Ovary (tissue), 9 donors: ENCODE data around the gene ALX1. TPM values are rescaled to one million over a fixed set of nuclear protein-coding genes. Genes with fewer than 3 reads are reported as not detected.
A peak's percentile ranks its signal among the peaks of the same experiment; 100 is the strongest.

Experiments
- DNase-seq, 5 donors: peaks; one replicate each; pipeline ENCODE4 v3.0.0-alpha.2; 2019 to 2020
- H3K27ac ChIP-seq, 2 donors: fragments of 200-600 bp; one replicate each; pipeline versions ENCODE4 v1.5.1 to v1.8.0; 2019 to 2022
- H3K27me3 ChIP-seq: fragments of 200-600 bp; one replicate; pipeline ENCODE4 v1.8.0; 2022
- H3K36me3 ChIP-seq: fragments of 200-600 bp; sonication (generic); one replicate; pipeline ENCODE4 v1.5.1; 2019
- H3K4me1 ChIP-seq: one replicate; pipeline ENCODE4 v1.8.1; 2013; ENCODE audit warnings: mild to moderate bottlenecking, moderate library complexity; ENCODE audit not compliant: insufficient read depth
- H3K4me3 ChIP-seq: fragments of 200-600 bp; sonication (generic); one replicate; pipeline ENCODE4 v1.5.1; 2017
- H3K9me3 ChIP-seq, 2 donors: fragments of 200-600 bp in 1 of 2; sonication (generic) in 1 of 2; one replicate each; pipeline versions ENCODE4 v1.5.1 to v1.8.1; 2013 to 2019; ENCODE audit warnings: mild to moderate bottlenecking in 1 of 2, moderate library complexity in 1 of 2
- EP300 ChIP-seq: sonication (generic); formaldehyde crosslinking; IDR thresholded peaks from one replicate; pipeline ENCODE4 v1.6.1; 2017; ENCODE audit warnings: antibody characterized with exemption
- POLR2A ChIP-seq: fragments of 450-650 bp; IDR thresholded peaks from one replicate; pipeline ENCODE4 v1.6.1; 2017; ENCODE audit warnings: antibody characterized with exemption, mild to moderate bottlenecking, moderate library complexity
- WGBS, 3 donors: extraction: QIAGEN DNeasy Blood & Tissue Kit in 1 of 3; methylation state at CpG; one replicate each; pipeline versions ENCODE4 v1.1.5 to v1.1.7; 2013 to 2017; 5-methylcytosine and 5-hydroxymethylcytosine counted together
- intact Hi-C, 4 donors: fragments of 100-400 bp; cut with DNase I; formaldehyde crosslinking; loops; one replicate each; pipeline versions ENCODE4 v1.11.0 to v1.15.1; 2022 to 2023
- polyA plus RNA-seq, 2 donors: library from polyadenylated mRNA; stranded (reverse); fragments of 200-250 nt in 1 of 2; fragments of 350-450 nt in 1 of 2; fragmentation: Illumina TruSeq in 1 of 2; extraction: RNeasy Lipid Tissue Mini Kit (QIAGEN cat#74804) in 1 of 2; gene quantifications; one replicate each; pipeline ENCODE4 v1.2.3, GENCODE V29; 2013 to 2014
- total RNA-seq, 7 donors: library from RNA; depleted of rRNA in 2 of 7; stranded (reverse); fragments of >200 nt in 2 of 7; fragmentation: NEBNext Ultra II Directional in 3 of 7; extraction: Animal tissue kit (Norgen Biotek cat#: 25700) in 3 of 7; gene quantifications; one replicate each; pipeline versions ENCODE4 v1.1.0 to v1.2.4, GENCODE V29; 2016 to 2023
- TF ChIP-seq, protein P1 (sequence below), 3 donors: fragments of 450-650 bp in 2 of 3; fragments of 200-600 bp in 1 of 3; IDR thresholded peaks; one replicate each; pipeline versions ENCODE4 v1.5.1 to v1.8.0; 2016 to 2022; ENCODE audit warnings: antibody characterized with exemption in 3 of 3, mild to moderate bottlenecking in 1 of 3
- donor health status: DM: no; HTN: no; CAD: no; lungs with moderate emphysema.
- donor health status: DM: no; HTN: no; CAD: no.
- donor health status: Bipolar disorder and iron deficiency.
- donor health status: DM: yes; HTN: yes; CAD: no.
- donor health status: DM: no; HTN: no; CAD: no.
- donor health status: DM: yes; HTN: yes; CAD: no.

The ALX1 gene
- total and polyA plus RNA-seq, 9 donors = 0.05 to 1.1 (median 0.30) TPM; not detected in 3

DNA sequence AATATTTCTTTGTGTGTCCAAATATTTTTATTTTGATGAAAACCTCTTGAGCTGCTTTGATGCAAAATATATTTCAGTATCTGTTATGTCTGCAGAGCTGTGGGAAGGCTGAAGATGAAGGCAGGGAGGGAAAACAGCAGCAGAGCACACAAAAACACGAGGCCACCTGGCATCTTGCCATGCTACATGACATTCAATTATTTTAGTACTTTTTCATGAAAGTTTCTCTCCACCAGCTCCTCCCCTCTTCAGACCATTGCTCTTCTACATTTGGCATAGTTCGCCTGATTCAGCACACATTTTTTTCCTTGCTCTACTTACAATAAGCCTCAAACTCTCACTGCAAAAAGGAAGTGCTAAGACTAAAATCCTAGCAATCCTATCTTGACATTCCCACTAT lies 4.6 kb upstream of the ALX1 start:
- WGBS, 3 donors = 15 to 22% (median 18%) methylated on average over 2 of the region's 2 CpGs
- DNase-seq = peak in 1 of 5 donors; percentile 15

DNA sequence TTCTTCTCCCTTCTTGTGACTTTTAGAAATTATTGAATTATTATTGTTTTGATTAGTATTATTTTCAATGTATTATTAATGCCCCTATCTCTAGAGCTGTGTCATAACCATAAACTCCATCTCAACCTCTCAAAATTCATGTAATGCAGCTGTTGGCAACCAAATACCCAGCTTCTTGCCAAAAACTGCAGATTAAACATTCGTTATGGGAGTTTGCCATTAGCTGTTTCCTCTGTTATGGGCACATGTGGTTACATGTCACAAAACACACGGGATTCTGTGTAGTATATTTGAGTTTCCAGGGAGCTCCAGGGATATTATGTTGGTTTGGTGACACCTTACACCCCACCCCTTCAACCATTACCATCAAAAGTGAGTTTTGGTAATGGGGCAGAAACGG lies 2.8 kb upstream of the ALX1 start:
- Histone ChIP-seq H3K36me3 (no peaks in the 10 kb centered on the region), H3K27ac (no peak overlapping the region), H3K27me3 (no peaks in the 10 kb centered on the region), H3K9me3 (peaks cover 0 to 10% of the 10 kb centered on the region in 2 donors), H3K4me1 (peaks cover 2% of the 10 kb centered on the region), H3K4me3 (no peak overlapping the region)
- DNase-seq = no peak
- intact Hi-C loops = no loop called here
- WGBS, 3 donors = 33 to 45% (median 37%) methylated on average over 3 of the region's 3 CpGs
- TF ChIP-seq EP300 = no peak
- TF ChIP-seq, protein P1, sequence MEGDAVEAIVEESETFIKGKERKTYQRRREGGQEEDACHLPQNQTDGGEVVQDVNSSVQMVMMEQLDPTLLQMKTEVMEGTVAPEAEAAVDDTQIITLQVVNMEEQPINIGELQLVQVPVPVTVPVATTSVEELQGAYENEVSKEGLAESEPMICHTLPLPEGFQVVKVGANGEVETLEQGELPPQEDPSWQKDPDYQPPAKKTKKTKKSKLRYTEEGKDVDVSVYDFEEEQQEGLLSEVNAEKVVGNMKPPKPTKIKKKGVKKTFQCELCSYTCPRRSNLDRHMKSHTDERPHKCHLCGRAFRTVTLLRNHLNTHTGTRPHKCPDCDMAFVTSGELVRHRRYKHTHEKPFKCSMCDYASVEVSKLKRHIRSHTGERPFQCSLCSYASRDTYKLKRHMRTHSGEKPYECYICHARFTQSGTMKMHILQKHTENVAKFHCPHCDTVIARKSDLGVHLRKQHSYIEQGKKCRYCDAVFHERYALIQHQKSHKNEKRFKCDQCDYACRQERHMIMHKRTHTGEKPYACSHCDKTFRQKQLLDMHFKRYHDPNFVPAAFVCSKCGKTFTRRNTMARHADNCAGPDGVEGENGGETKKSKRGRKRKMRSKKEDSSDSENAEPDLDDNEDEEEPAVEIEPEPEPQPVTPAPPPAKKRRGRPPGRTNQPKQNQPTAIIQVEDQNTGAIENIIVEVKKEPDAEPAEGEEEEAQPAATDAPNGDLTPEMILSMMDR (IDR thresholded peaks at IDR 0.05) = no peak

More for the DNA sequence above, 4.6 kb upstream of the ALX1 start:
- Histone ChIP-seq H3K27me3 (no peaks in the 10 kb centered on the region), H3K27ac (no peak overlapping the region), H3K9me3 (peaks cover 0 to 10% of the 10 kb centered on the region in 2 donors), H3K36me3 (no peaks in the 10 kb centered on the region), H3K4me1 (peaks cover 2% of the 10 kb centered on the region), H3K4me3 (no peak overlapping the region)
- intact Hi-C loops = no loop called here
- TF ChIP-seq POLR2A (no peak), EP300 (no peak)
- TF ChIP-seq, protein P1 (IDR thresholded peaks at IDR 0.05) = no peak

DNA sequence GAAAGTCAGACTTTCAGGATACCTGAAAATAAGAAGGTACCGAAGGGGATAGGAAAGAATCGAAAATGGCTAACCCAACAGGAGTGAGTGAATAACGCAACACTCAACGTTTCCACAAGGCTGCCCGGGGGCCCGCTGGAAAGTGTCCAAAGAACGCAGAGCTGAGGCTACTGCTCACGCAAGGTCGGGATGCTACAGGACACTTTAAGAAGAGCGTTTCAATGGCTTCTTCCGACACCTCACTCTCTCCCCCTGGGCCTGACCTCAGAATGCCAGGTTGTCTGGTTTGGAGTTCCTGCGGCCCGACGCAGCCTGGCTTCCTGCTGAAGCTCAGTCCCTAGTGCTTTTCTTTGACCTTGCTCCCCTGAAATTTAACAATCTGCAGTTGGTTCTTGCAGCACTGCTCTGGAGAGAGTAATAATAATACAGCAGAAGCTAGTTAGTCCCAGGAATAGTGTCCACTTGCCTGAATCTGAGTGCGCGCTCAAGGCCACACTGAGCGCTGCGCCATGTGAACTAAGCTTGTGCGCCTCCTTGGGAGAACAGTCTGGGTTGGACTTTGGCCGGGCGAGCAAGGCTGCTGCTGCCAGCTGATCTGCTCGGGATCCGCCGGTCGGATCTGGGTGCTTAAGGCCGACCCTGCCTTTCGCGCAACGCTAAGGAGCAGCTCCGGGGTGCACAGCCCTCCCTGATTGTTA lies 2.0 kb upstream of the ALX1 start:
- Histone ChIP-seq H3K27ac (no peak overlapping the region), H3K36me3 (no peaks in the 10 kb centered on the region), H3K9me3 (peaks cover 0 to 10% of the 10 kb centered on the region in 2 donors), H3K4me3 (no peak overlapping the region), H3K4me1 (peaks cover 2% of the 10 kb centered on the region), H3K27me3 (no peaks in the 10 kb centered on the region)
- intact Hi-C loops = no loop called here
- TF ChIP-seq, protein P1 (IDR thresholded peaks at IDR 0.05) = no peak
- TF ChIP-seq EP300 (no peak), POLR2A (no peak)
- no peak for DNase-seq
- WGBS, 3 donors = 57 to 69% (median 58%) methylated on average over 30 of the region's 30 CpGs

DNA sequence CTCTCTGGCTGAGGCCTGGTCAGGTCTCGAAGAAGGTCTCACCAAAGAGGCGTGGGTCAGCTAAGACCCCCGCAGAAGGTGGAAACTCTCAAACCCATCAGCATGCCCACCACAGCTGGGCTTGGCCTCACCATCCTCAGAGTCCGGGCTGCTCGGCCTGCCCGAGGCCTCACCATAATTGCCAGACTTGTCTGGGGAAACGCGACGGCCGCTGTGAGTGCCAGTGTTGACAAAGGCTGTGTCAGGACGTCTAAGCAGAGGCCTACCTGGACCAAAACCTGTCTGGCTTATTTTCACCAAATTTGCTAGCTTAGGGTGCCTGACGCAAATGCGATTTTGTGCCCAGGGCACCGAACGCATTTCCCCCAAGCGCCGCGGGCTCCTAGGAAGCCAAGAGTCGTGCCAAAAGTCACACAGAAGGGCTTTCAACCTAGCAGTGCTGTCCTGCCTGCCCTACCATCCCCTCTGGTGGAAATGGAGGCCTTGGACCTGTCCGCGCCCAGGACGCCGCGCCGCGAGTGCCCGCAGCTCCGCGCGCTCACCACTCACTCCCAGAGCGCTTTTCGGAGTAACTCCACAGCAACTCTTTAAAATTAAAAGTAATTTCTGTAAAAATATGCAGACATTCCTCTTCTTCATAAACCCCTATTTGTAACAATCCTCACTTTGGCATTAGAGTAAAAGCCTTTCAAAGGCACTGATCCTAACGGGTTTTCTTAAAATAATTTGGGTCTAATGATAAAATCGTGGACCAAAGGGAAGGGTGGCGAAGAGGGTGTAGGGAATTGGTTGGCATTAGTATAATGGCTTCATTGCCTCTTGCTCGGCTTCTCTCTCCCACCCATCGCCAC lies 1.2 kb upstream of the ALX1 start:
- no peak overlapping the region for H3K27ac ChIP-seq
- intact Hi-C loops = no loop called here
- no peaks in the 10 kb centered on the region for H3K27me3 ChIP-seq
- H3K9me3 ChIP-seq = peaks cover 0 to 10% of the 10 kb centered on the region in 2 donors
- peaks cover 2% of the 10 kb centered on the region for H3K4me1 ChIP-seq
- WGBS, 3 donors = 61 to 72% (median 62%) methylated on average over 37 of the region's 37 CpGs
- no peaks in the 10 kb centered on the region for H3K36me3 ChIP-seq
- no peak overlapping the region for H3K4me3 ChIP-seq
- TF ChIP-seq, protein P1 (IDR thresholded peaks at IDR 0.05) = no peak
- TF ChIP-seq POLR2A (no peak), EP300 (no peak)
- no peak for DNase-seq
